HUES48 (cell line): ENCODE data around the gene OMP.

Experiments used
- H3K27ac ChIP-seq: one replicate; pipeline ENCODE4 v1.7.0; 2013; ENCODE audit warnings: low read depth, low read length, inconsistent platforms
- H3K27me3 ChIP-seq: 2 replicates; pipeline ENCODE4 v1.6.1; 2013; ENCODE audit warnings: mild to moderate bottlenecking, low read length; ENCODE audit not compliant: control insufficient read depth, insufficient read depth
- H3K36me3 ChIP-seq: 2 replicates; pipeline ENCODE4 v1.6.1; 2013; ENCODE audit warnings: low read length; ENCODE audit not compliant: control insufficient read depth, insufficient read depth
- H3K4me1 ChIP-seq: 2 replicates; pipeline ENCODE4 v1.6.1; 2013; ENCODE audit warnings: mild to moderate bottlenecking, low read length; ENCODE audit not compliant: control insufficient read depth, insufficient read depth
- H3K4me3 ChIP-seq: 2 replicates; pipeline ENCODE4 v1.5.1; 2013; ENCODE audit warnings: mild to moderate bottlenecking, low read depth, low read length
- H3K9ac ChIP-seq: 2 replicates; pipeline ENCODE4 v1.6.1; 2013; ENCODE audit warnings: mild to moderate bottlenecking, low read depth, low read length, moderate library complexity
- H3K9me3 ChIP-seq: 2 replicates; pipeline ENCODE4 v1.6.1; 2013; ENCODE audit warnings: low read length; ENCODE audit not compliant: control insufficient read depth, insufficient read depth

The OMP gene

GRCh38 chr11:77069969-77070582 lies 32.6 kb upstream of the OMP start:
- Histone ChIP-seq H3K27ac (no peak overlapping the region), H3K9me3 (no peaks in the 10 kb centered on the region), H3K4me3 (no peak overlapping the region), H3K27me3 (0 out of 2 replicates have a peak, but pooled peaks cover 6% of the 10 kb centered on the region), H3K4me1 (peaks cover 12% of the 10 kb centered on the region), H3K36me3 (no peaks in the 10 kb centered on the region), H3K9ac (no peak overlapping the region)

GRCh38 chr11:77071077-77071476 lies 31.6 kb upstream of the OMP start:
- H3K9ac ChIP-seq: no peak overlapping the region
- no peak overlapping the region for H3K27ac ChIP-seq
- H3K27me3 ChIP-seq: no peaks in the 10 kb centered on the region
- no peak overlapping the region for H3K4me3 ChIP-seq
- H3K36me3 ChIP-seq: no peaks in the 10 kb centered on the region
- H3K4me1 ChIP-seq: peaks cover 7% of the 10 kb centered on the region
- H3K9me3 ChIP-seq: no peaks in the 10 kb centered on the region

GRCh38 chr11:77071671-77072605 lies 30.7 kb upstream of the OMP start:
- peaks cover 7% of the 10 kb centered on the region for H3K4me1 ChIP-seq
- no peaks in the 10 kb centered on the region for H3K9me3 ChIP-seq
- H3K27ac ChIP-seq: no peak overlapping the region
- no peaks in the 10 kb centered on the region for H3K27me3 ChIP-seq
- H3K9ac ChIP-seq: no peak overlapping the region
- H3K4me3 ChIP-seq: no peak overlapping the region
- no peaks in the 10 kb centered on the region for H3K36me3 ChIP-seq

- Histone ChIP-seq H3K4me3 (no peak overlapping the region), H3K27ac (no peak overlapping the region), H3K36me3 (no peaks in the 10 kb centered on the region), H3K9ac (no peak overlapping the region), H3K4me1 (peaks cover 1% of the 10 kb centered on the region), H3K9me3 (no peaks in the 10 kb centered on the region), H3K27me3 (no peaks in the 10 kb centered on the region)
Observed at GRCh38 chr11:77072851-77073327, 29.8 kb upstream of the OMP start.

- Histone ChIP-seq H3K27ac (no peak overlapping the region), H3K9me3 (no peaks in the 10 kb centered on the region), H3K4me3 (no peak overlapping the region), H3K27me3 (no peaks in the 10 kb centered on the region), H3K9ac (no peak overlapping the region), H3K36me3 (no peaks in the 10 kb centered on the region), H3K4me1 (no peaks in the 10 kb centered on the region)
Observed at GRCh38 chr11:77073328-77074001, 29.2 kb upstream of the OMP start.

- H3K4me1 ChIP-seq: no peaks in the 10 kb centered on the region
- H3K4me3 ChIP-seq: no peak overlapping the region
- H3K27me3 ChIP-seq: no peaks in the 10 kb centered on the region
- H3K9ac ChIP-seq: no peak overlapping the region
- H3K27ac ChIP-seq: no peak overlapping the region
- no peaks in the 10 kb centered on the region for H3K36me3 ChIP-seq
- H3K9me3 ChIP-seq: no peaks in the 10 kb centered on the region
Observed at GRCh38 chr11:77074205-77074604, 28.4 kb upstream of the OMP start.

- Histone ChIP-seq H3K4me3 (no peak overlapping the region), H3K36me3 (no peaks in the 10 kb centered on the region), H3K4me1 (no peaks in the 10 kb centered on the region), H3K27me3 (no peaks in the 10 kb centered on the region), H3K9ac (no peak overlapping the region), H3K27ac (no peak overlapping the region), H3K9me3 (no peaks in the 10 kb centered on the region)
Observed at GRCh38 chr11:77074626-77075221, 27.9 kb upstream of the OMP start.

- Histone ChIP-seq H3K36me3 (no peaks in the 10 kb centered on the region), H3K9ac (no peak overlapping the region), H3K27ac (no peak overlapping the region), H3K27me3 (no peaks in the 10 kb centered on the region), H3K4me3 (no peak overlapping the region), H3K4me1 (no peaks in the 10 kb centered on the region), H3K9me3 (no peaks in the 10 kb centered on the region)
Observed at GRCh38 chr11:77075425-77075905, 27.2 kb upstream of the OMP start.

- H3K4me3 ChIP-seq: no peak overlapping the region
- no peaks in the 10 kb centered on the region for H3K27me3 ChIP-seq
- H3K9me3 ChIP-seq: no peaks in the 10 kb centered on the region
- H3K4me1 ChIP-seq: no peaks in the 10 kb centered on the region
- no peak overlapping the region for H3K9ac ChIP-seq
- no peaks in the 10 kb centered on the region for H3K36me3 ChIP-seq
- H3K27ac ChIP-seq: no peak overlapping the region
Observed at GRCh38 chr11:77079666-77080065, 23.0 kb upstream of the OMP start.

GRCh38 chr11:77080643-77081210 lies 21.9 kb upstream of the OMP start:
- no peak overlapping the region for H3K4me3 ChIP-seq
- no peaks in the 10 kb centered on the region for H3K36me3 ChIP-seq
- no peaks in the 10 kb centered on the region for H3K27me3 ChIP-seq
- H3K4me1 ChIP-seq: no peaks in the 10 kb centered on the region
- H3K9ac ChIP-seq: no peak overlapping the region
- no peak overlapping the region for H3K27ac ChIP-seq
- no peaks in the 10 kb centered on the region for H3K9me3 ChIP-seq
